ENCODE data around the gene CTDSP1.

CTDSP1 gene

GRCh38 chr2:218386505-218387368, 12.9 kb upstream of the CTDSP1 start:
- no peak overlapping the region for H3K4me3 ChIP-seq (ENCODE audit: low read length)

GRCh38 chr2:218387369-218388194, 12.1 kb upstream of the CTDSP1 start:
- H3K4me2 ChIP-seq (ENCODE audit: low read depth, low read length) = no peak overlapping the region

More at GRCh38 chr2:218386505-218387368, 12.9 kb upstream of the CTDSP1 start:
- Histone ChIP-seq H3K27ac (ENCODE audit: low read length) (no peak overlapping the region), H3K36me3 (replicated peaks; ENCODE audit: insufficient read depth, low read length) (no peaks in the 10 kb centered on the region), H3K79me2 (ENCODE audit: low read length) (no peaks in the 10 kb centered on the region), H2AFZ (ENCODE audit: low read length) (no peak overlapping the region), H3K27me3 (replicated peaks; ENCODE audit: insufficient read depth, low read length) (peaks cover 7% of the 10 kb centered on the region; the same call in 1 of the 2 replicates), H3K9ac (ENCODE audit: low read length) (no peak overlapping the region), H3K9me3 (replicated peaks; ENCODE audit: insufficient read depth, low read length) (no peaks in the 10 kb centered on the region), H4K20me1 (ENCODE audit: insufficient read depth, low read length) (no peaks in the 10 kb centered on the region), H3F3A (ENCODE audit: insufficient read depth, low read length) (no peaks in the 10 kb centered on the region), H3K9me2 (replicated peaks; ENCODE audit: insufficient read depth, low read length) (no peaks in the 10 kb centered on the region), H3K4me1 (ENCODE audit: low read length) (no peaks in the 10 kb centered on the region), H3K4me2 (ENCODE audit: low read depth, low read length) (no peak overlapping the region)
- no peak for DNase-seq
- no peak for TF ChIP-seq EZH2phosphoT487 (IDR thresholded peaks at IDR 0.05; ENCODE audit: low read length)
- no peak for TF ChIP-seq EZH2 (optimal IDR thresholded peaks at IDR 0.05; ENCODE audit: low read depth, low read length)
- TF ChIP-seq CTCF (IDR thresholded peaks at IDR 0.05; ENCODE audit: low read length) = no peak

More at GRCh38 chr2:218387369-218388194, 12.1 kb upstream of the CTDSP1 start:
- no peak for DNase-seq
- Histone ChIP-seq H3K4me1 (ENCODE audit: low read length) (no peaks in the 10 kb centered on the region), H4K20me1 (ENCODE audit: insufficient read depth, low read length) (no peaks in the 10 kb centered on the region), H3K9me3 (replicated peaks; ENCODE audit: insufficient read depth, low read length) (no peaks in the 10 kb centered on the region), H3K27ac (ENCODE audit: low read length) (no peak overlapping the region), H3F3A (ENCODE audit: insufficient read depth, low read length) (no peaks in the 10 kb centered on the region), H3K27me3 (replicated peaks; ENCODE audit: insufficient read depth, low read length) (peaks cover 7% of the 10 kb centered on the region; the same call in 1 of the 2 replicates), H3K4me3 (ENCODE audit: low read length) (no peak overlapping the region), H3K79me2 (ENCODE audit: low read length) (no peaks in the 10 kb centered on the region), H3K9ac (ENCODE audit: low read length) (no peak overlapping the region), H3K9me2 (replicated peaks; ENCODE audit: insufficient read depth, low read length) (no peaks in the 10 kb centered on the region), H2AFZ (ENCODE audit: low read length) (no peak overlapping the region), H3K36me3 (replicated peaks; ENCODE audit: insufficient read depth, low read length) (no peaks in the 10 kb centered on the region)
- no peak for TF ChIP-seq CTCF (IDR thresholded peaks at IDR 0.05; ENCODE audit: low read length)
- no peak for TF ChIP-seq EZH2 (optimal IDR thresholded peaks at IDR 0.05; ENCODE audit: low read depth, low read length)
- no peak for TF ChIP-seq EZH2phosphoT487 (IDR thresholded peaks at IDR 0.05; ENCODE audit: low read length)
